Measurements from ENCODE around the gene MST1R. TPM values are rescaled to one million over a fixed set of nuclear protein-coding genes. Genes with fewer than 3 reads are reported as not detected.

Gene MST1R
- total and polyA plus RNA-seq, 9 of the 15 experiments (the other 6 are each of a cell fraction or from before 2014, with no cell fraction given), result 1.3 to 10.0 (median 3.8) TPM

DNA sequence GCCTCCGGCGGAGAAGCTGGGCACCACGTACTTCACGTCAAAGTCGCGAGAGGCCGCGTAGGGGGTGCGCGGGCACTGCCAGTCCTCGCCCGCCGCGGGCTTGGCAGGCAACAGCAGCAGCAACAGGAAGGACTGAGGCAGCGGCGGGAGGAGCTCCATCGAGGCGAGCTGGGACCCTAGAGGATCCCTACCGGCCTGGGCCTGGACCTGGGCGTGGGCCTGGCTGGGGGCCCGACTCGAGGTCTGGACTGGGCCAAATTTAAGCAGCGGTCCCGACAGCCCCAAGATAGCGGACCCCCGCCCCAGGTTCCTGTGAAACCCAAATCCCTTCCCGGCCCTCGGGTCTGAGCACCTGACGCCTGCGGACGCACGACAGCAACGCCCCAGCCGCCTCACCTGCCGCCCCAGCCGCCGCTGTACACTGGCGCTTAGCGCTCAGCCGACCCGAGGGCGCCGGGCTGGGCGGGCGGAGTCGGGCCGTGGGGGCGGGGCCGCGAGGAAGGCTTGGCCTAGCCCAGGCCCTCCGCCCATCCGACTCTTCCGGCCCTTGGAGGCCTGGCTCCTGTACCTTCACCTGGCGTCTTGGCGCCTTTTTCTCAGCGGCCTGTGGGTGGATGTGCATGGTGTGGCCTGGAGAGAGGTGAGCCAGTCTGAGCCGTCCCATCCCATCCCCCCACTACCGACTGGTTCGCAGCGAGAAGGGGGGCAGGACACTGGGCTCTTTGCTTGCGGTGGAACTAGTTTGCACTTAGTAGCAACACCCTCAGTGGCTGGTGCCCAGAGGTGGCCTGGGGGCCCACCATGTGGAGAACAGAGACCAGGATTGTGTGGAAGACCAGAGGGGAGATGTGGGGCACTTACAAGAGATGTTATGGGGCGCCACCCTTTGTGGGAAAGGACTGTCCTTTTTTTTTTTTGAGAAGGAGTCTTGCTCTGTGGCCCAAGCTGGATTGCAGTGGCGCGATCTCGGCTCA is at the start of gene MST1R (continued):
- TF ChIP-seq PCBP2 (IDR thresholded peaks at IDR 0.05; ENCODE audit: low read depth, low read length, poor library complexity, severe bottlenecking) (no peak), ZNF830 (CRISPR knock-in tag; IDR thresholded peaks at IDR 0.05) (no peak), DACH1 (IDR thresholded peaks at IDR 0.05; ENCODE audit: partially characterized antibody) (no peak), ZFP1 (CRISPR knock-in tag; IDR thresholded peaks at IDR 0.05) (no peak), E2F3 (CRISPR knock-in tag; IDR thresholded peaks at IDR 0.05) (0 out of 2 replicates have a peak, but pooled peaks have one; percentile 10), ZNF57 (CRISPR knock-in tag; IDR thresholded peaks at IDR 0.05) (no peak), EGR1 (conservative IDR thresholded peaks at IDR 0.05) (no peak), ZNF79 (CRISPR knock-in tag; IDR thresholded peaks at IDR 0.05; ENCODE audit: low read depth) (no peak), KLF1 (tag; IDR thresholded peaks at IDR 0.05) (no peak), SRF (CRISPR knock-in tag; IDR thresholded peaks at IDR 0.05) (no peak), U2AF2 (optimal IDR thresholded peaks at IDR 0.05; ENCODE audit: low read depth, low read length) (no peak), KAT7 (CRISPR knock-in tag; IDR thresholded peaks at IDR 0.05; ENCODE audit: borderline replicate concordance) (peak; percentile 72; the same call in 1 of the 2 replicates), ZEB2 (IDR thresholded peaks at IDR 0.05) (peak; percentile 86), PHB (CRISPR knock-in tag; IDR thresholded peaks at IDR 0.05) (no peak), HMGN3 (IDR thresholded peaks at IDR 0.05; ENCODE audit: borderline replicate concordance, extremely low read depth, insufficient read length, low read depth, low read length) (no peak), MAFF (IDR thresholded peaks at IDR 0.05; ENCODE audit: low read length) (no peak)
- TF ChIP-seq, protein P1, sequence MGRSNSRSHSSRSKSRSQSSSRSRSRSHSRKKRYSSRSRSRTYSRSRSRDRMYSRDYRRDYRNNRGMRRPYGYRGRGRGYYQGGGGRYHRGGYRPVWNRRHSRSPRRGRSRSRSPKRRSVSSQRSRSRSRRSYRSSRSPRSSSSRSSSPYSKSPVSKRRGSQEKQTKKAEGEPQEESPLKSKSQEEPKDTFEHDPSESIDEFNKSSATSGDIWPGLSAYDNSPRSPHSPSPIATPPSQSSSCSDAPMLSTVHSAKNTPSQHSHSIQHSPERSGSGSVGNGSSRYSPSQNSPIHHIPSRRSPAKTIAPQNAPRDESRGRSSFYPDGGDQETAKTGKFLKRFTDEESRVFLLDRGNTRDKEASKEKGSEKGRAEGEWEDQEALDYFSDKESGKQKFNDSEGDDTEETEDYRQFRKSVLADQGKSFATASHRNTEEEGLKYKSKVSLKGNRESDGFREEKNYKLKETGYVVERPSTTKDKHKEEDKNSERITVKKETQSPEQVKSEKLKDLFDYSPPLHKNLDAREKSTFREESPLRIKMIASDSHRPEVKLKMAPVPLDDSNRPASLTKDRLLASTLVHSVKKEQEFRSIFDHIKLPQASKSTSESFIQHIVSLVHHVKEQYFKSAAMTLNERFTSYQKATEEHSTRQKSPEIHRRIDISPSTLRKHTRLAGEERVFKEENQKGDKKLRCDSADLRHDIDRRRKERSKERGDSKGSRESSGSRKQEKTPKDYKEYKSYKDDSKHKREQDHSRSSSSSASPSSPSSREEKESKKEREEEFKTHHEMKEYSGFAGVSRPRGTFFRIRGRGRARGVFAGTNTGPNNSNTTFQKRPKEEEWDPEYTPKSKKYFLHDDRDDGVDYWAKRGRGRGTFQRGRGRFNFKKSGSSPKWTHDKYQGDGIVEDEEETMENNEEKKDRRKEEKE (IDR thresholded peaks at IDR 0.05; ENCODE audit: borderline replicate concordance in 1 of 2, control insufficient read depth in 1 of 2, low read depth in 2 of 2, low read length in 1 of 2), result no peak
- TF ChIP-seq, protein P2, sequence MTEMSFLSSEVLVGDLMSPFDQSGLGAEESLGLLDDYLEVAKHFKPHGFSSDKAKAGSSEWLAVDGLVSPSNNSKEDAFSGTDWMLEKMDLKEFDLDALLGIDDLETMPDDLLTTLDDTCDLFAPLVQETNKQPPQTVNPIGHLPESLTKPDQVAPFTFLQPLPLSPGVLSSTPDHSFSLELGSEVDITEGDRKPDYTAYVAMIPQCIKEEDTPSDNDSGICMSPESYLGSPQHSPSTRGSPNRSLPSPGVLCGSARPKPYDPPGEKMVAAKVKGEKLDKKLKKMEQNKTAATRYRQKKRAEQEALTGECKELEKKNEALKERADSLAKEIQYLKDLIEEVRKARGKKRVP (CRISPR knock-in tag; IDR thresholded peaks at IDR 0.05), result no peak
- TF ChIP-seq, protein P3, sequence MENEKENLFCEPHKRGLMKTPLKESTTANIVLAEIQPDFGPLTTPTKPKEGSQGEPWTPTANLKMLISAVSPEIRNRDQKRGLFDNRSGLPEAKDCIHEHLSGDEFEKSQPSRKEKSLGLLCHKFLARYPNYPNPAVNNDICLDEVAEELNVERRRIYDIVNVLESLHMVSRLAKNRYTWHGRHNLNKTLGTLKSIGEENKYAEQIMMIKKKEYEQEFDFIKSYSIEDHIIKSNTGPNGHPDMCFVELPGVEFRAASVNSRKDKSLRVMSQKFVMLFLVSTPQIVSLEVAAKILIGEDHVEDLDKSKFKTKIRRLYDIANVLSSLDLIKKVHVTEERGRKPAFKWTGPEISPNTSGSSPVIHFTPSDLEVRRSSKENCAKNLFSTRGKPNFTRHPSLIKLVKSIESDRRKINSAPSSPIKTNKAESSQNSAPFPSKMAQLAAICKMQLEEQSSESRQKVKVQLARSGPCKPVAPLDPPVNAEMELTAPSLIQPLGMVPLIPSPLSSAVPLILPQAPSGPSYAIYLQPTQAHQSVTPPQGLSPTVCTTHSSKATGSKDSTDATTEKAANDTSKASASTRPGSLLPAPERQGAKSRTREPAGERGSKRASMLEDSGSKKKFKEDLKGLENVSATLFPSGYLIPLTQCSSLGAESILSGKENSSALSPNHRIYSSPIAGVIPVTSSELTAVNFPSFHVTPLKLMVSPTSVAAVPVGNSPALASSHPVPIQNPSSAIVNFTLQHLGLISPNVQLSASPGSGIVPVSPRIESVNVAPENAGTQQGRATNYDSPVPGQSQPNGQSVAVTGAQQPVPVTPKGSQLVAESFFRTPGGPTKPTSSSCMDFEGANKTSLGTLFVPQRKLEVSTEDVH (IDR thresholded peaks at IDR 0.05; ENCODE audit: low read depth, partially characterized antibody), result peak; percentile 45
- TF ChIP-seq, protein P4, sequence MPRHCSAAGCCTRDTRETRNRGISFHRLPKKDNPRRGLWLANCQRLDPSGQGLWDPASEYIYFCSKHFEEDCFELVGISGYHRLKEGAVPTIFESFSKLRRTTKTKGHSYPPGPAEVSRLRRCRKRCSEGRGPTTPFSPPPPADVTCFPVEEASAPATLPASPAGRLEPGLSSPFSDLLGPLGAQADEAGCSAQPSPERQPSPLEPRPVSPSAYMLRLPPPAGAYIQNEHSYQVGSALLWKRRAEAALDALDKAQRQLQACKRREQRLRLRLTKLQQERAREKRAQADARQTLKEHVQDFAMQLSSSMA (CRISPR knock-in tag; IDR thresholded peaks at IDR 0.05), result no peak
